Chondrocyte (in vitro differentiated cells): ENCODE results near the gene CCDC88C. TPM values are rescaled to one million over a fixed set of nuclear protein-coding genes. Genes with fewer than 3 reads are reported as not detected.

Experiments used
- DNase-seq: peaks from one replicate; pipeline ENCODE4 v3.0.0; 2021; ENCODE audit warnings: mixed read lengths, low spot score
- H3K27ac Mint-ChIP-seq: one replicate; pipeline ENCODE4 v1.8.0; 2021; ENCODE audit warnings: mild to moderate bottlenecking, moderate library complexity, mixed read lengths; ENCODE audit not compliant: unreplicated experiment
- H3K27me3 Mint-ChIP-seq: 2 replicates; pipeline ENCODE4 v1.8.0; 2021; ENCODE audit warnings: low read depth, mixed read lengths
- H3K36me3 Mint-ChIP-seq: 2 replicates; pipeline ENCODE4 v1.8.0; 2021; ENCODE audit warnings: low read depth, mixed read lengths
- H3K4me1 Mint-ChIP-seq: 2 replicates; pipeline ENCODE4 v1.8.0; 2021; ENCODE audit warnings: low read depth, mild to moderate bottlenecking, mixed read lengths
- H3K4me3 Mint-ChIP-seq: one replicate; pipeline ENCODE4 v1.8.0; 2021; ENCODE audit warnings: mild to moderate bottlenecking, moderate library complexity, mixed read lengths; ENCODE audit not compliant: unreplicated experiment
- H3K9me3 Mint-ChIP-seq: 2 replicates; pipeline ENCODE4 v1.8.0; 2021; ENCODE audit warnings: low read depth, mixed read lengths
- CTCF ChIP-seq: fragments of 200-600 bp; sonication (generic); IDR thresholded peaks from 2 replicates; pipeline ENCODE4 v1.5.0; 2021; ENCODE audit warnings: antibody characterized with exemption, mild to moderate bottlenecking, moderate library complexity
- total RNA-seq: library from RNA; stranded (reverse); gene quantifications from 3 replicates; pipeline ENCODE4 v1.2.1, GENCODE V29; 2021

Gene CCDC88C
- total RNA-seq, 1 donor from 2014 or later = 2.3 TPM

DNA sequence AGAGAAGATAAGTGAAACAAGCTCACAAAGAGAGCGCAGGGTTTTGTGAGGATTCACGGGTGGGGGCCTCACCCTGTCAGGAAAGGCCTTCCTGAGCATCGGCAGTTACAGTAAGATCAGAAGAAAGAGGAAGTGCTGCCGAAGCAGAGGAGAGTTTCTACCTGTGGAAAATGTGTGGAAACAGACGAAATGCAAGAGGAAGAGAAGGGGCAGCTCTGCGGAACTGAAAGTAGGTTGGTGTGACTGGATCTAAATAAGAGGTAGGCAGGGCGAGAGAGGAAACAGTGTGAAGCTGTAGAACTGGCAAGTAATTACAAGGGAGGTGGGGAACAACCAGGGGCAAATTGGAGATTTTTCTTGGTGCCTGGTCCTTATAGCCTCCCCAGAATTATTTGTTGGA is 175.8 kb downstream of the CCDC88C start:
- Mint-ChIP-seq H3K27ac (no peak overlapping the region), H3K4me1 (peaks cover 31% of the 10 kb centered on the region), H3K4me3 (no peak overlapping the region), H3K27me3 (no peaks in the 10 kb centered on the region), H3K36me3 (no peaks in the 10 kb centered on the region), H3K9me3 (no peaks in the 10 kb centered on the region)
- no peak for TF ChIP-seq CTCF
- no peak for DNase-seq

GRCh38 chr14:91238661-91239060 is 179.0 kb downstream of the CCDC88C start:
- H3K4me3 Mint-ChIP-seq = no peak overlapping the region
- no peaks in the 10 kb centered on the region for H3K36me3 Mint-ChIP-seq
- H3K9me3 Mint-ChIP-seq = no peaks in the 10 kb centered on the region
- no peaks in the 10 kb centered on the region for H3K27me3 Mint-ChIP-seq
- no peak overlapping the region for H3K27ac Mint-ChIP-seq
- TF ChIP-seq CTCF = no peak
- DNase-seq = no peak
- peaks cover 19% of the 10 kb centered on the region for H3K4me1 Mint-ChIP-seq

DNA sequence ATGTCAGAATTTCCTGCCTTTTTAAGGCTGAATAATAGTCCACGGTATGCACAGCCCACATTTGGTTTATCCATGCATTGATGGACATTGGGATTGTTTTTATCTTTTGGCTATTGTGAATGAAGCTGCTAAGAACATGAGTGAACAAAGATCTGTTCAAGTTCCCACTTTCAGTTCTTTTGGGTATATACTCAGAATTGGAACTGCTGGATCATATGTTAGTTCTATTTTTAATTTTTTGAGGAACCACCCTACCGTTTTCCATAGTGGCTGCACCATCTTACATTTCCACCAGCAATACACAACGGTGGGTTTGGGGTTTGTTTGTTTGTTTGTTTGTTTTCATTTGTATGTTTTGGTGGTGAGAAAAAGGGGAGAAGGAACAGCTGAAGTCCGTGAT is 179.5 kb downstream of the CCDC88C start:
- no peak for DNase-seq
- no peaks in the 10 kb centered on the region for H3K9me3 Mint-ChIP-seq
- H3K4me1 Mint-ChIP-seq = peaks cover 13% of the 10 kb centered on the region
- H3K27me3 Mint-ChIP-seq = no peaks in the 10 kb centered on the region
- no peaks in the 10 kb centered on the region for H3K36me3 Mint-ChIP-seq
- TF ChIP-seq CTCF = no peak
- H3K4me3 Mint-ChIP-seq = no peak overlapping the region
- H3K27ac Mint-ChIP-seq = no peak overlapping the region

GRCh38 chr14:91237219-91237618 is 180.4 kb downstream of the CCDC88C start:
- Mint-ChIP-seq H3K27ac (peak overlapping the region; percentile 85), H3K4me3 (no peak overlapping the region), H3K4me1 (peaks cover 9% of the 10 kb centered on the region), H3K9me3 (peaks cover 3% of the 10 kb centered on the region), H3K36me3 (no peaks in the 10 kb centered on the region), H3K27me3 (no peaks in the 10 kb centered on the region)
- TF ChIP-seq CTCF = no peak
- no peak for DNase-seq

GRCh38 chr14:91235841-91236240 is 181.8 kb downstream of the CCDC88C start:
- peaks cover 9% of the 10 kb centered on the region for H3K4me1 Mint-ChIP-seq
- peaks cover 8% of the 10 kb centered on the region for H3K9me3 Mint-ChIP-seq
- no peak overlapping the region for H3K27ac Mint-ChIP-seq
- no peak for DNase-seq
- H3K27me3 Mint-ChIP-seq = no peaks in the 10 kb centered on the region
- H3K4me3 Mint-ChIP-seq = no peak overlapping the region
- H3K36me3 Mint-ChIP-seq = no peaks in the 10 kb centered on the region
- TF ChIP-seq CTCF = no peak
